Measurements from ENCODE around the gene RP2. TPM values are rescaled to one million over a fixed set of nuclear protein-coding genes. Genes with fewer than 3 reads are reported as not detected.

The RP2 gene
- total RNA-seq, 1 experiment from 2014 or later = 32.7 TPM

GRCh38 chrX:46850771-46851170 is 13.9 kb downstream of the RP2 start:
- Histone ChIP-seq H3K9me3 (no peaks in the 10 kb centered on the region), H3K27me3 (replicated peaks; ENCODE audit: control insufficient read depth, insufficient read depth, low read length) (no peaks in the 10 kb centered on the region), H3K4me3 (ENCODE audit: low read depth, low read length) (no peak overlapping the region), H3K4me1 (no peaks in the 10 kb centered on the region), H3K36me3 (ENCODE audit: control insufficient read depth, insufficient read depth, low read length) (no peaks in the 10 kb centered on the region)
- Mint-ChIP-seq H3K4me3 (ENCODE audit: unreplicated experiment) (no peak overlapping the region), H3K27me3 (ENCODE audit: insufficient read depth, unreplicated experiment) (no peaks in the 10 kb centered on the region), H3K9me3 (ENCODE audit: unreplicated experiment) (no peaks in the 10 kb centered on the region), H3K36me3 (ENCODE audit: insufficient read depth, unreplicated experiment) (peaks cover 9% of the 10 kb centered on the region), H3K27ac (ENCODE audit: unreplicated experiment) (peak overlapping the region; percentile 52), H3K4me1 (ENCODE audit: low read depth, unreplicated experiment) (peaks cover 9% of the 10 kb centered on the region)
- intact Hi-C loops (cut with micrococcal nuclease; ENCODE audit: unreplicated experiment) = no loop called here
- BruUV-seq (replicated peaks) = no TSS peak
- DNase-seq = no peak
- ChIA-PET CTCF (no interaction called here), POLR2A (no interaction called here)
- TF ChIP-seq CTCF (IDR thresholded peaks at IDR 0.05; ENCODE audit: insufficient read depth in 1 of 2, low read depth in 1 of 2, low read length in 1 of 2, severe bottlenecking in 1 of 2, unreplicated experiment in 1 of 2) = no peak

- BruUV-seq (replicated peaks) = no TSS peak
- H3K27me3 ChIP-seq (replicated peaks; ENCODE audit: control insufficient read depth, insufficient read depth, low read length) = no peaks in the 10 kb centered on the region
- ChIA-PET CTCF (no interaction called here), POLR2A (no interaction called here)
- no peak overlapping the region for H3K4me3 Mint-ChIP-seq (ENCODE audit: unreplicated experiment)
- no peak overlapping the region for H3K4me3 ChIP-seq (ENCODE audit: low read depth, low read length)
- no peaks in the 10 kb centered on the region for H3K36me3 ChIP-seq (ENCODE audit: control insufficient read depth, insufficient read depth, low read length)
- H3K36me3 Mint-ChIP-seq (ENCODE audit: insufficient read depth, unreplicated experiment) = peaks cover 37% of the 10 kb centered on the region
- intact Hi-C loops (cut with micrococcal nuclease; ENCODE audit: unreplicated experiment) = no loop called here
- H3K9me3 ChIP-seq = no peaks in the 10 kb centered on the region
- DNase-seq = no peak
- no peaks in the 10 kb centered on the region for H3K27me3 Mint-ChIP-seq (ENCODE audit: insufficient read depth, unreplicated experiment)
- no peak overlapping the region for H3K27ac Mint-ChIP-seq (ENCODE audit: unreplicated experiment)
- no peak for TF ChIP-seq CTCF (IDR thresholded peaks at IDR 0.05; ENCODE audit: insufficient read depth in 1 of 2, low read depth in 1 of 2, low read length in 1 of 2, severe bottlenecking in 1 of 2, unreplicated experiment in 1 of 2)
- H3K9me3 Mint-ChIP-seq (ENCODE audit: unreplicated experiment) = no peaks in the 10 kb centered on the region
- peaks cover 13% of the 10 kb centered on the region for H3K4me1 Mint-ChIP-seq (ENCODE audit: low read depth, unreplicated experiment)
- H3K4me1 ChIP-seq = peaks cover 12% of the 10 kb centered on the region
Observed at GRCh38 chrX:46856483-46856882, 19.6 kb downstream of the RP2 start.

- Mint-ChIP-seq H3K27ac (ENCODE audit: unreplicated experiment) (no peak overlapping the region), H3K9me3 (ENCODE audit: unreplicated experiment) (no peaks in the 10 kb centered on the region), H3K27me3 (ENCODE audit: insufficient read depth, unreplicated experiment) (no peaks in the 10 kb centered on the region), H3K4me3 (ENCODE audit: unreplicated experiment) (no peak overlapping the region), H3K4me1 (ENCODE audit: low read depth, unreplicated experiment) (peaks cover 13% of the 10 kb centered on the region), H3K36me3 (ENCODE audit: insufficient read depth, unreplicated experiment) (peaks cover 61% of the 10 kb centered on the region)
- no peaks in the 10 kb centered on the region for H3K9me3 ChIP-seq
- no peaks in the 10 kb centered on the region for H3K36me3 ChIP-seq (ENCODE audit: control insufficient read depth, insufficient read depth, low read length)
- ChIA-PET POLR2A (interaction anchor here (0.5 kb wide), 1 partner anchor 24 kb away, joined by 3 read pairs; no protein-coding TSS in a partner anchor), CTCF (no interaction called here)
- DNase-seq = peak; percentile 34 to 38
- intact Hi-C loops (cut with micrococcal nuclease; ENCODE audit: unreplicated experiment) = no loop called here
- H3K4me1 ChIP-seq = peaks cover 12% of the 10 kb centered on the region
- no peak for TF ChIP-seq CTCF (IDR thresholded peaks at IDR 0.05; ENCODE audit: insufficient read depth in 1 of 2, low read depth in 1 of 2, low read length in 1 of 2, severe bottlenecking in 1 of 2, unreplicated experiment in 1 of 2)
- no peaks in the 10 kb centered on the region for H3K27me3 ChIP-seq (replicated peaks; ENCODE audit: control insufficient read depth, insufficient read depth, low read length)
- no TSS peak for BruUV-seq (replicated peaks)
- H3K4me3 ChIP-seq (ENCODE audit: low read depth, low read length) = no peak overlapping the region
Observed at GRCh38 chrX:46860557-46860956, 23.7 kb downstream of the RP2 start.

Data from Caco-2 (cell line).